ENCODE measurements around the gene DCUN1D3.

DNA sequence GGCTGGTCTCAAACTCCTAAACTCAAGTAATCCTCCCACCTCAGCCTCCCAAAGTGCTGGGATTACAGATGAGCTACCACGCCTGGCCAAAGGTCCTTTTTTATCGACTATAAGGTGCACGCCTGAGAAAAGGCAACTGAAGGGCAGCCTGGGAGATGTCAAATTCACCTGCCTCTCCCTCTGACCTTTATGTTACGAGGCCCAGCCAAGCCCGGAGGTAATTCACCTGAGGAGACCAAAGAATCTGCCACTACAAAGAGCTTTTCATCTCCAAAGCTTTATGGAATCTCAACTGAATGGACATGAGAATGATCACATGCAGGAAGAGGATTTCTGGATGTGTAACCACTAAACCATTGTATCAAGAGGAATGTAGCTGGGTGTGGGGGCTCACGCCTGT lies 37.6 kb upstream of the DCUN1D3 start:
- TF ChIP-seq, protein P1, sequence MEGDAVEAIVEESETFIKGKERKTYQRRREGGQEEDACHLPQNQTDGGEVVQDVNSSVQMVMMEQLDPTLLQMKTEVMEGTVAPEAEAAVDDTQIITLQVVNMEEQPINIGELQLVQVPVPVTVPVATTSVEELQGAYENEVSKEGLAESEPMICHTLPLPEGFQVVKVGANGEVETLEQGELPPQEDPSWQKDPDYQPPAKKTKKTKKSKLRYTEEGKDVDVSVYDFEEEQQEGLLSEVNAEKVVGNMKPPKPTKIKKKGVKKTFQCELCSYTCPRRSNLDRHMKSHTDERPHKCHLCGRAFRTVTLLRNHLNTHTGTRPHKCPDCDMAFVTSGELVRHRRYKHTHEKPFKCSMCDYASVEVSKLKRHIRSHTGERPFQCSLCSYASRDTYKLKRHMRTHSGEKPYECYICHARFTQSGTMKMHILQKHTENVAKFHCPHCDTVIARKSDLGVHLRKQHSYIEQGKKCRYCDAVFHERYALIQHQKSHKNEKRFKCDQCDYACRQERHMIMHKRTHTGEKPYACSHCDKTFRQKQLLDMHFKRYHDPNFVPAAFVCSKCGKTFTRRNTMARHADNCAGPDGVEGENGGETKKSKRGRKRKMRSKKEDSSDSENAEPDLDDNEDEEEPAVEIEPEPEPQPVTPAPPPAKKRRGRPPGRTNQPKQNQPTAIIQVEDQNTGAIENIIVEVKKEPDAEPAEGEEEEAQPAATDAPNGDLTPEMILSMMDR (IDR thresholded peaks at IDR 0.05), result no peak
- TF ChIP-seq POLR2AphosphoS5 (IDR thresholded peaks at IDR 0.05), result no peak
- no peak for TF ChIP-seq POLR2A (IDR thresholded peaks at IDR 0.05; ENCODE audit: low read depth)
- TF ChIP-seq EP300 (IDR thresholded peaks at IDR 0.05), result no peak

Measured in esophagus muscularis mucosa (tissue), 4 donors.